Neural cell (in vitro differentiated cells): Measurements from ENCODE around the gene LGALS4. TPM values are rescaled to one million over a fixed set of nuclear protein-coding genes. Genes with fewer than 3 reads are reported as not detected.

Experiments used
- H2AFZ ChIP-seq: fragments of 200-600, 300-800 bp; sonication (generic), shearing (Covaris generic); 2 replicates; pipeline ENCODE4 v1.6.0; 2014; ENCODE audit warnings: low read depth, mild to moderate bottlenecking, antibody characterized with exemption, low read length, moderate library complexity
- H3F3A ChIP-seq: fragments of 200-600 bp; shearing (Covaris generic); 2 replicates; pipeline ENCODE4 v1.6.1; 2016; ENCODE audit warnings: mild to moderate bottlenecking, moderate library complexity, mixed read lengths, antibody characterized with exemption, low read length; ENCODE audit not compliant: insufficient read depth, poor library complexity, severe bottlenecking
- H3K27ac ChIP-seq: fragments of 200-600, 300-800 bp; sonication (generic), shearing (Covaris generic); 2 replicates; pipeline ENCODE4 v1.5.1; 2014; ENCODE audit warnings: mild to moderate bottlenecking, low read length, moderate library complexity
- H3K27me3 ChIP-seq: fragments of 300-800, 200-600 bp; sonication (generic), shearing (Covaris generic); 2 replicates; pipeline ENCODE4 v1.6.0; 2014; ENCODE audit warnings: mild to moderate bottlenecking, low read depth, low read length, moderate library complexity; ENCODE audit not compliant: insufficient read depth
- H3K36me3 ChIP-seq: fragments of 300-800, 200-600 bp; sonication (generic), shearing (Covaris generic); 2 replicates; pipeline ENCODE4 v1.5.1; 2014; ENCODE audit warnings: mild to moderate bottlenecking, antibody characterized with exemption, low read length, moderate library complexity; ENCODE audit not compliant: insufficient read depth
- H3K4me2 ChIP-seq: fragments of 300-800, 200-600 bp; sonication (generic), shearing (Covaris generic); 2 replicates; pipeline ENCODE4 v1.6.0; 2014; ENCODE audit warnings: mild to moderate bottlenecking, low read length
- H3K4me3 ChIP-seq: fragments of 300-800, 200-600 bp; sonication (generic), shearing (Covaris generic); 2 replicates; pipeline ENCODE4 v1.5.1; 2014; ENCODE audit warnings: mild to moderate bottlenecking, low read length, moderate library complexity
- H3K79me2 ChIP-seq: fragments of 200-600 bp; shearing (Covaris generic); replicated peaks from 2 replicates; pipeline ENCODE4 v1.6.0; 2014; ENCODE audit warnings: mild to moderate bottlenecking, low read length, moderate library complexity; ENCODE audit not compliant: insufficient read depth
- H3K9ac ChIP-seq: fragments of 300-800, 200-600 bp; sonication (generic), shearing (Covaris generic); 2 replicates; pipeline ENCODE4 v1.6.1; 2016; ENCODE audit warnings: mild to moderate bottlenecking, low read length, mixed read lengths
- H3K9me2 ChIP-seq: fragments of 200-600 bp; shearing (Covaris generic); 2 replicates; pipeline ENCODE4 v1.6.1; 2016; ENCODE audit warnings: mild to moderate bottlenecking, low read length, mixed read lengths; ENCODE audit not compliant: insufficient read depth
- H3K9me3 ChIP-seq: fragments of 200-600, 300-800 bp; sonication (generic), shearing (Covaris generic); 2 replicates; pipeline ENCODE4 v1.6.1; 2016; ENCODE audit warnings: mild to moderate bottlenecking, mixed run types, low read length, moderate library complexity, mixed read lengths
- H4K20me1 ChIP-seq: fragments of 200-600 bp; shearing (Covaris generic); 2 replicates; pipeline ENCODE4 v1.6.1; 2016; ENCODE audit warnings: mild to moderate bottlenecking, mixed run types; ENCODE audit not compliant: insufficient read depth
- CTCF ChIP-seq: fragments of 450-650 bp; IDR thresholded peaks from 2 replicates; pipeline ENCODE4 v1.5.1; 2014; ENCODE audit warnings: antibody characterized with exemption, mild to moderate bottlenecking, moderate library complexity; ENCODE audit not compliant: poor library complexity, severe bottlenecking
- EP300 ChIP-seq: fragments of 450-650 bp; conservative IDR thresholded peaks from 2 replicates; pipeline ENCODE4 v1.6.1; 2014; ENCODE audit warnings: antibody characterized with exemption, mild to moderate bottlenecking, moderate library complexity; ENCODE audit not compliant: poor library complexity, severe bottlenecking
- EZH2 ChIP-seq: fragments of 200-600, 300-800 bp; shearing (Covaris generic), sonication (generic); IDR thresholded peaks from 2 replicates; pipeline ENCODE4 v1.6.1; 2014; ENCODE audit warnings: antibody characterized with exemption, low read length, borderline replicate concordance, mild to moderate bottlenecking; ENCODE audit not compliant: insufficient read depth, poor library complexity, severe bottlenecking
- MXI1 ChIP-seq: fragments of 450-650 bp; conservative IDR thresholded peaks from 2 replicates; pipeline ENCODE4 v1.6.1; 2014; ENCODE audit warnings: antibody characterized with exemption, mild to moderate bottlenecking; ENCODE audit not compliant: poor library complexity, severe bottlenecking
- POLR2AphosphoS5 ChIP-seq: IDR thresholded peaks from 2 replicates; pipeline ENCODE4 v1.6.1; 2012
- RAD21 ChIP-seq: fragments of 450-650 bp; conservative IDR thresholded peaks from 2 replicates; pipeline ENCODE4 v1.6.1; 2014; ENCODE audit warnings: antibody characterized with exemption, mild to moderate bottlenecking, moderate library complexity
- REST ChIP-seq: IDR thresholded peaks from 2 replicates; pipeline ENCODE4 v1.6.1; 2012; ENCODE audit warnings: borderline replicate concordance
- SMC3 ChIP-seq: fragments of 450-650 bp; conservative IDR thresholded peaks from 2 replicates; pipeline ENCODE4 v1.6.1; 2014; ENCODE audit warnings: antibody characterized with exemption, mild to moderate bottlenecking, moderate library complexity; ENCODE audit not compliant: poor library complexity
- TAF1 ChIP-seq: IDR thresholded peaks from 2 replicates; pipeline ENCODE4 v1.6.1; 2012; ENCODE audit warnings: low read depth
- polyA plus RNA-seq: library from polyadenylated mRNA; depleted of rRNA; stranded (reverse); fragments of >200 nt; gene quantifications from 2 replicates; pipeline ENCODE4 v1.2.3, GENCODE V29; 2014

The LGALS4 gene
- polyA plus RNA-seq, 1 donor from 2014 or later = 1.3 TPM

GRCh38 chr19:38846097-38846496 lies 33.4 kb upstream of the LGALS4 start:
- Histone ChIP-seq H3K9ac (no peak overlapping the region), H3F3A (peaks cover 4% of the 10 kb centered on the region), H3K9me2 (no peaks in the 10 kb centered on the region), H3K4me3 (no peak overlapping the region), H3K27ac (no peak overlapping the region), H3K9me3 (no peaks in the 10 kb centered on the region), H2AFZ (no peak overlapping the region), H3K27me3 (no peaks in the 10 kb centered on the region), H3K4me2 (no peak overlapping the region), H3K36me3 (peaks cover 3% of the 10 kb centered on the region), H4K20me1 (peaks cover 29% of the 10 kb centered on the region), H3K79me2 (peaks cover 38% of the 10 kb centered on the region)
- TF ChIP-seq RAD21 (no peak), POLR2AphosphoS5 (no peak)

GRCh38 chr19:38845374-38846024 lies 32.8 kb upstream of the LGALS4 start:
- Histone ChIP-seq H3K9me2 (no peaks in the 10 kb centered on the region), H2AFZ (no peak overlapping the region), H3F3A (no peaks in the 10 kb centered on the region), H4K20me1 (peaks cover 29% of the 10 kb centered on the region), H3K27ac (no peak overlapping the region), H3K9me3 (no peaks in the 10 kb centered on the region), H3K27me3 (no peaks in the 10 kb centered on the region), H3K36me3 (peaks cover 3% of the 10 kb centered on the region), H3K4me3 (no peak overlapping the region), H3K79me2 (peaks cover 38% of the 10 kb centered on the region), H3K9ac (no peak overlapping the region), H3K4me2 (no peak overlapping the region)
- TF ChIP-seq MXI1 (no peak), RAD21 (no peak), EZH2 (no peak), TAF1 (no peak), SMC3 (no peak), REST (no peak), POLR2AphosphoS5 (no peak)

GRCh38 chr19:38844093-38844686 lies 31.4 kb upstream of the LGALS4 start:
- TF ChIP-seq SMC3 = no peak
- TF ChIP-seq TAF1 = no peak
- no peak for TF ChIP-seq CTCF
- no peak for TF ChIP-seq MXI1
- TF ChIP-seq EZH2 = no peak
- no peak for TF ChIP-seq EP300
- H4K20me1 ChIP-seq = peaks cover 29% of the 10 kb centered on the region
- no peak overlapping the region for H2AFZ ChIP-seq
- H3K27ac ChIP-seq = no peak overlapping the region
- H3K9me3 ChIP-seq = no peaks in the 10 kb centered on the region
- no peaks in the 10 kb centered on the region for H3K9me2 ChIP-seq
- H3F3A ChIP-seq = no peaks in the 10 kb centered on the region
- no peak overlapping the region for H3K4me3 ChIP-seq
- no peak overlapping the region for H3K4me2 ChIP-seq
- no peak overlapping the region for H3K9ac ChIP-seq
- peaks cover 3% of the 10 kb centered on the region for H3K36me3 ChIP-seq
- no peaks in the 10 kb centered on the region for H3K27me3 ChIP-seq
- H3K79me2 ChIP-seq = peaks cover 38% of the 10 kb centered on the region
